ENCODE measurements around the gene GATB. TPM values are rescaled to one million over a fixed set of nuclear protein-coding genes. Genes with fewer than 3 reads are reported as not detected.

The GATB gene, protein sequence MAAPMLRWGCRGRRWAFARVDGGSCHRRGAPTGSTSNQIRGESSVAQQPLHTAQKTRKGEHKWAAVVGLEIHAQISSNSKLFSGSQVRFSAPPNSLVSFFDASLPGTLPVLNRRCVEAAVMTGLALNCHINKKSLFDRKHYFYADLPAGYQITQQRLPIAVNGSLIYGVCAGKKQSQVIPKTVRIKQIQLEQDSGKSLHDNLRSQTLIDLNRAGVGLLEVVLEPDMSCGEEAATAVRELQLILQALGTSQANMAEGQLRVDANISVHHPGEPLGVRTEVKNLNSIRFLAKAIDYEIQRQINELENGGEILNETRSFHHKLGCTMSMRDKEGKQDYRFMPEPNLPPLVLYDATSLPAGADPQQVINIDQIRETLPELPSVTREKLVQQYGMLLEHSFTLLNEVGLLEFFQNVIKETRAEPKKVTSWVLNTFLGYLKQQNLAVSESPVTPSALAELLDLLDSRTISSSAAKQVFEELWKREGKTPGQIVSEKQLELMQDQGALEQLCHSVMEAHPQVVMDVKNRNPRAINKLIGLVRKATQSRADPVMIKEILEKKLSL
- total RNA-seq (2022; extraction: Qiagen RNA extraction; ENCODE audit: low read depth): 8.7 to 10.9 TPM (median 10.4 TPM) in 5 replicates

DNA sequence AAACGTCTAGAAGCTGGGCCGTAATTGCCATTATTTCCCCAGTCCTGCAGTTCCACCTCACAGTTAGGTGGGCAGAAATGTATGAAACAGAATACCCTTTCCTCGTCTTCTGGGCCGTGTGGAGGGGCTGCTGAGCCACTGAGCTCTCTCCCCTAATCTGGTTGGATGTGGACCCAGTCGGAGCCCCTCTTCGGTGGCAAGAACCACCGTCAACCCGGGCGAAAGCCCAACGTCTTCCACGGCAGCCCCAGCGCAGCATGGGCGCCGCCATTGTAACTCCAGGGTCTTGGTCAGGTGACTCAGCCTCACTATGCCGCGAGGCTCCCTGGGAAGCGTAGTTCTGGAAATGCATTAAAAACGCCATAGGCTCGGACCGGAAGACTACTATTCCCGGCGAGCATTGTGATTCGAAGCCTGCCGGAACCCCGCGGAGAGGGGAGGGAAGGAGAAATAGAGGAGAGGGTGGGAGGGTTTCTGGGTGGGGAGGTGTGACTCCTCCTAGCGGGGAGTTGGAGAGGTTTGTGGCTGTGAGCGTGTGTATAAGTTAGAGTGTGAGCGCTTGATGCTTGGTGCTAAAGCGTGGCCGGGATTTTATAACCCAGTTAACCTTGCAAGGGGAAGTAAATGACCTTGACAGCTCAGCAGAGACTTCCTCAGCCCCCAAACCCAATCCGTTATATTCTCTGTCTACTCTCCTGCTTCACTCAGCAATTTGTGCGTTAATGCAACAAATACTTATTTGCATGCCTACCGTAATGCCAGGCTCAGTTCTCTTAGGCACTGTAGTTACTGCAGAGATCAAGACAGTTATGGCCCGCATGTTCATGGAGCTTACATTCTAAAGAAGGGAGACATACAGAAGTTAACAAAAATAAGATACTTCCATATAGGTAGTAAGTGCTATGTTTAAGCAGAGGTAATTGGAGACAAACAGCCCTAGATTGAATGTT, at the start of gene GATB:
TSS of gene GATB (minus strand) at position 296 of the 950 bp plus-strand sequence. CDS start at position 271, 25 bp downstream.

